ENCODE results near the gene HRCT1.

- TF ChIP-seq POLR2A (IDR thresholded peaks at IDR 0.05) (no peak), CTCF (IDR thresholded peaks at IDR 0.05) (no peak)
These were observed 31.2 kb downstream of the HRCT1 start for GRCh38 chr9:35937227-35937626.

Data from thyroid gland (tissue), 4 donors.